Type B pancreatic cell (in vitro differentiated cells): Measurements from ENCODE around the gene RASA1. TPM values are rescaled to one million over a fixed set of nuclear protein-coding genes. Genes with fewer than 3 reads are reported as not detected.

ENCODE experiments used
- DNase-seq: peaks from one replicate; pipeline ENCODE4 v3.0.0; 2021; ENCODE audit warnings: mixed read lengths; ENCODE audit not compliant: unreplicated experiment; ENCODE audit errors: extremely low spot score
- H3K27ac Mint-ChIP-seq: 2 replicates; pipeline ENCODE4 v1.8.0; 2021; ENCODE audit warnings: mild to moderate bottlenecking, mixed read lengths
- H3K27me3 Mint-ChIP-seq: 2 replicates; pipeline ENCODE4 v1.8.0; 2021; ENCODE audit warnings: mixed read lengths
- H3K36me3 Mint-ChIP-seq: 2 replicates; pipeline ENCODE4 v1.8.0; 2021; ENCODE audit warnings: mixed read lengths
- H3K4me1 Mint-ChIP-seq: one replicate; pipeline ENCODE4 v1.8.0; 2021; ENCODE audit warnings: mixed read lengths; ENCODE audit not compliant: unreplicated experiment
- H3K4me3 Mint-ChIP-seq: 2 replicates; pipeline ENCODE4 v1.8.0; 2021; ENCODE audit warnings: mild to moderate bottlenecking, mixed read lengths
- H3K9me3 Mint-ChIP-seq: 2 replicates; pipeline ENCODE4 v1.8.0; 2021; ENCODE audit warnings: mixed read lengths
- CTCF ChIP-seq: fragments of 200-600 bp; sonication (generic); conservative IDR thresholded peaks from 2 replicates; pipeline ENCODE4 v1.5.0; 2021; ENCODE audit warnings: antibody characterized with exemption, mild to moderate bottlenecking
- total RNA-seq: library from RNA; stranded (reverse); gene quantifications from 2 replicates; pipeline ENCODE4 v1.2.1, GENCODE V29; 2021; ENCODE audit warnings: low replicate concordance

Gene RASA1
- total RNA-seq, 1 donor from 2014 or later = 33.0 TPM

- Mint-ChIP-seq H3K36me3 (no peaks in the 10 kb centered on the region), H3K27ac (no peak overlapping the region), H3K4me1 (no peaks in the 10 kb centered on the region), H3K9me3 (no peaks in the 10 kb centered on the region), H3K4me3 (no peak overlapping the region), H3K27me3 (no peaks in the 10 kb centered on the region)
- no peak for DNase-seq
- no peak for TF ChIP-seq CTCF
These were observed 170.0 kb downstream of the RASA1 start for GRCh38 chr5:87437724-87438123.

GRCh38 chr5:87438231-87438630 lies 170.5 kb downstream of the RASA1 start:
- H3K27me3 Mint-ChIP-seq = no peaks in the 10 kb centered on the region
- H3K4me1 Mint-ChIP-seq = no peaks in the 10 kb centered on the region
- no peak overlapping the region for H3K4me3 Mint-ChIP-seq
- DNase-seq = no peak
- no peak overlapping the region for H3K27ac Mint-ChIP-seq
- H3K36me3 Mint-ChIP-seq = no peaks in the 10 kb centered on the region
- no peaks in the 10 kb centered on the region for H3K9me3 Mint-ChIP-seq
- TF ChIP-seq CTCF = no peak

Other genes starting within 250 kb of the RASA1 start
- gene CCNH, start 145.0 kb downstream of the RASA1 start, total RNA-seq = 34.1 and 34.5 TPM in 2 replicates